Neural progenitor cell (in vitro differentiated cells): ENCODE results near the gene TTLL9.

Experiments
- EZH2 ChIP-seq: fragments of 200-600 bp; sonication (generic); IDR thresholded peaks from 2 replicates; pipeline ENCODE4 v1.6.1; 2017; ENCODE audit warnings: antibody characterized with exemption, mild to moderate bottlenecking, moderate library complexity
- TF ChIP-seq, protein P1 (sequence below): fragments of 200-600 bp; sonication (generic); IDR thresholded peaks from 2 replicates; pipeline ENCODE4 v1.5.1; 2017; ENCODE audit warnings: antibody characterized with exemption, mild to moderate bottlenecking

DNA sequence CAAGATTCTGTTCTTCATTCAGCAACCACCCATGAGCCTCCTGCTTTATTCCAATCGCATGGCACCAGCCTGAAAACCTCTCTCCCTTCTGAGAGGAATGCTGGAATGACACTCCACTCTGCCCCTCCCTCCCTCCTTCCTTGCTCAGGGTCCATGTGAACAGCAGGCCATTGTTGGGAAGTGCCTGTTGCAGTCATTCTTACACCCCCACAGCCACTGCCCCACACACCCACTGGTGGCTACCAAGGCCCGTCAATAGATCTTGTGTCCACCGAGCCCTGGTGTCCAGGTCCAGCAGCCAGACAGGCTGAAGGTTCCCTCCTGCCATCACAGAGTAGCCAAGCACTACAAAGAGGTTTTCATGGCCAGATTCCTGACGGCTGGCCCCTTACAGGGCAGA, 74.9 kb downstream of the TTLL9 start:
- TF ChIP-seq, protein P1, sequence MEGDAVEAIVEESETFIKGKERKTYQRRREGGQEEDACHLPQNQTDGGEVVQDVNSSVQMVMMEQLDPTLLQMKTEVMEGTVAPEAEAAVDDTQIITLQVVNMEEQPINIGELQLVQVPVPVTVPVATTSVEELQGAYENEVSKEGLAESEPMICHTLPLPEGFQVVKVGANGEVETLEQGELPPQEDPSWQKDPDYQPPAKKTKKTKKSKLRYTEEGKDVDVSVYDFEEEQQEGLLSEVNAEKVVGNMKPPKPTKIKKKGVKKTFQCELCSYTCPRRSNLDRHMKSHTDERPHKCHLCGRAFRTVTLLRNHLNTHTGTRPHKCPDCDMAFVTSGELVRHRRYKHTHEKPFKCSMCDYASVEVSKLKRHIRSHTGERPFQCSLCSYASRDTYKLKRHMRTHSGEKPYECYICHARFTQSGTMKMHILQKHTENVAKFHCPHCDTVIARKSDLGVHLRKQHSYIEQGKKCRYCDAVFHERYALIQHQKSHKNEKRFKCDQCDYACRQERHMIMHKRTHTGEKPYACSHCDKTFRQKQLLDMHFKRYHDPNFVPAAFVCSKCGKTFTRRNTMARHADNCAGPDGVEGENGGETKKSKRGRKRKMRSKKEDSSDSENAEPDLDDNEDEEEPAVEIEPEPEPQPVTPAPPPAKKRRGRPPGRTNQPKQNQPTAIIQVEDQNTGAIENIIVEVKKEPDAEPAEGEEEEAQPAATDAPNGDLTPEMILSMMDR, result no peak
- no peak for TF ChIP-seq EZH2
